Renal pelvis (tissue), 4 donors: Measurements from ENCODE around the gene RAET1G. TPM values are rescaled to one million over a fixed set of nuclear protein-coding genes. Genes with fewer than 3 reads are reported as not detected.

Experiments used
- DNase-seq: peaks from one replicate; pipeline ENCODE4 v3.0.0-alpha.2; 2013
- polyA plus RNA-seq, 3 donors: library from polyadenylated mRNA; unstranded; fragments of 120-200 nt; gene quantifications; one replicate each; pipeline ENCODE4 v1.2.1, GENCODE V29; 2013; ENCODE audit not compliant: insufficient read length in 3 of 3

RAET1G gene
- polyA plus RNA-seq, 3 donors: 0.86 to 1.4 (median 1.4) TPM

DNA sequence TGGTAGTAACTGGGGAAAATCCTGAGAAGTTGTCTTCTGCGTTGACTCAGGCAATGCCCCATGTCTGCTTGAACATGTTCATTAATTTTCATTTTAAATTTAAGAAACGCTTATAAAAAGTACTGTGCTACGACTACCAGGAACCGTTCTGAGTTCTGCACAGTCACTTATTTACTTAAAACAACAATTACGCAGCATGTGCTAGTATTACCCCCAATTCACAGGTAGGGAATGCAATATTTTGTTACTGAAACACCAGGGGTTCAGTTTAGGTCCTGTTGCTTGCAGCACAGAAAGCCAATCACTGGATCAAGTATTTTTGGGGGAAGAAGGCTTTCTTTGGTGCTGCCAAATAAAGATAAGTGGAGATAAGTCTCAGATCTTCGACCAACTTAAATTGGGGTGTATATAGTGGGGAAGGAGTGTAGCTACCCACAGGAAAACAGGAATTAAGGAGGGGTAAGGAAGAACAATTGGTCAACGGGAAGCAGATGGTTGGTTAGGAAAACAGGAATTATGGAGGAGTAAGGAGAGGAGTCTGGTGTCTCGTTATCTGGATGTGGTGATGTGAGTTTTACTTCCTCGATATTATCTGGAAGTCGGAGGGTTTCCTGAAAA is 53.5 kb downstream of the RAET1G start:
- no peak for DNase-seq

DNA sequence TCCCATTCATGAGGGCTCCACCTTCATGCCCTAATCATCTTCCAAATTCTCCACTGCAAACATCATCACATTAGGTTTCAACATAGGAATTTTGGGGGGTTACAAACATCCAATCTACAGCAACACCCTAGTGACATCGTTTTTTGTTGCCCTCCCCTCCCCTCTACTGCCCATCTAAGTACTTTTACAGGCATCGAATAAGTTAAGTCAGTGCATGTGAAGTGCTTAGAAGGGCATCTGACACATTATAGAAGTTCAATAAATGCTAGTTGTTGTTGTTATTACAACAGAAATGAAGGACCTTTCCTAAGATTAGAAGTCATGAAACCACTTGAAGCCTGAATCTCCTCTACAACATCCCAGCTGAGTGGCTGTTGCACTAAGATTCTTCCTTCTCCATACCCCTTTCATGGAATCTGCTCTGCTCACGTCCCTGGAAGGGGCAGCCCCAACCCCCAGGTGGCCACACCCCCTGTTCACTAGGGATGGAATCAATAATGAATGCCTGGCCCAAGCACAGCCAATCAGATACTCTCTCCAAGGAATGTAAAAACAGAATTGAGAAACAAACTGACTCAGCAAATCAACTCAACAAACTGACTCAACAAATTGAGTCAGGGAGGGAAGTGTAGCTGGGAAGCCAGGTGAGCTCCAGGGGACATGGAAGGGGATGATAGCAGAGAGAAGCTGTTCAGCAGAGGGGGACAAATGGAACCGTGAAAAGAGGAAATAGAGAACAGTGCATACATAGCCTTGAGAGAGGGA is 54.9 kb downstream of the RAET1G start:
- no peak for DNase-seq

Other genes starting within 250 kb of the RAET1G start
- 10 to 100 TPM; 25.2 to 31.7 (median 30.7) TPM for gene LATS1, start 205.0 kb downstream of the RAET1G start, polyA plus RNA-seq
- gene NUP43, start 176.6 kb downstream of the RAET1G start, polyA plus RNA-seq: 10 to 100 TPM; 37.7 to 46.5 (median 44.1) TPM
- 10 to 100 TPM; 81.3 to 94.0 (median 88.6) TPM for gene PCMT1, start 173.4 kb downstream of the RAET1G start, polyA plus RNA-seq
- 10 to 100 TPM; 33.5 to 35.2 (median 34.2) TPM for gene LRP11, start 58.8 kb downstream of the RAET1G start, polyA plus RNA-seq
- under 1 TPM; 0.29 to 0.60 (median 0.58) TPM for gene RAET1E, start 25.0 kb downstream of the RAET1G start, polyA plus RNA-seq
- under 1 TPM; 0.68 to 0.70 (median 0.68) TPM for gene ULBP2, start 18.9 kb upstream of the RAET1G start, polyA plus RNA-seq
- gene ULBP1, start 40.8 kb upstream of the RAET1G start, polyA plus RNA-seq: 1 to 10 TPM; 1.2 to 2.1 (median 1.3) TPM
- not detected for gene RAET1L, start 102.4 kb upstream of the RAET1G start, polyA plus RNA-seq
- 10 to 100 TPM in 2 of 3 donors, 1 to 10 TPM in 1; 9.7 to 13.4 (median 10.8) TPM for gene ULBP3, start 146.0 kb upstream of the RAET1G start, polyA plus RNA-seq
- 10 to 100 TPM; 22.9 to 25.7 (median 25.5) TPM for gene PPP1R14C, start 219.9 kb upstream of the RAET1G start, polyA plus RNA-seq